T follicular helper cell (primary cell): ENCODE measurements around the gene PLXNB2.
A peak's percentile ranks its signal among the peaks of the same experiment; 100 is the strongest.
"Not testable (repeated sequence)": the region's sequence is repeated elsewhere in the genome, so short reads cannot be mapped to it uniquely, and the experiment has no call there.

ENCODE experiments used
- DNase-seq: peaks from one replicate; pipeline ENCODE4 v3.0.0-alpha.2; 2020; ENCODE audit warnings: low read depth

PLXNB2 gene

GRCh38 chr22:50278956-50279619, 28.4 kb downstream of the PLXNB2 start:
- no peak for DNase-seq

DNA sequence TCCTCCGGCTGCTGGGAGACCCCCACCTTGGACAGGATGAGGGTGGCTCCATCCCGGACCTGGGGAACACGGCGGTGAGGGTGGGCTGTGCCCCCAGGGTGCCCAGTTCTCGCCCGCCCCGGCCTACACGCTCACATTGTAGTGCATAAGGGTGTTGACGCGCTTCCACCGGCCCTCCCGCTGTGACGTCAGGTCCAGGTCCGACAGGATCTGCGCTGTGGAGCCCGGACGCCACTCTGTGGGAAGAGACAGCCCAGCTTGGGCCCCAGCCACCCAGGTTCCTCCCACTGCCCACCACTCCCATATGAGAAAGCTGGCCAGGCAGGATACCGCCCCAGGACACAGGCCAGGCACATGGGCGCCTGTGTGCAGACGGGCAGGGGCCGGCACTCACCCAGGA, 29.0 kb downstream of the PLXNB2 start:
- no peak for DNase-seq

GRCh38 chr22:50277761-50278160, 29.7 kb downstream of the PLXNB2 start:
- no peak for DNase-seq

DNA sequence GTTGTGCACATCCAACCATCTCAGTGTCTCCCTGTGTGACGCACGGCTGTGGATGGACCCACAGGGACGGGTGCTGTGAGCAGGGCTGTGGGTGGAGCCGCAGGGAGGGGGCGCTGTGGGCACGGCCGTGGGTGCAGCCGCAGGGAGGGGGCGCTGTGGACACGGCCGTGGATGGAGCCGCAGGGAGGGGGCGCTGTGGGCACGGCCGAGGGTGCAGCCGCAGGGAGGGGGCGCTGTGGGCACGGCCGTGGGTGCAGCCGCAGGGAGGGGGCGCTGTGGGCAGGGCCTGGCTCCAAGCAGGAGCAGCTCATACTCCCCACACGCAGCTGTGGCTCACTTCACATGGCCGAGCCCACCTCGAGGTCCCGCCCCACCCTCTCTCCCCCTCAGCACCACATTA, 31.3 kb downstream of the PLXNB2 start:
- DNase-seq = no peak

GRCh38 chr22:50275181-50276055, 32.0 kb downstream of the PLXNB2 start:
- DNase-seq = no peak

DNA sequence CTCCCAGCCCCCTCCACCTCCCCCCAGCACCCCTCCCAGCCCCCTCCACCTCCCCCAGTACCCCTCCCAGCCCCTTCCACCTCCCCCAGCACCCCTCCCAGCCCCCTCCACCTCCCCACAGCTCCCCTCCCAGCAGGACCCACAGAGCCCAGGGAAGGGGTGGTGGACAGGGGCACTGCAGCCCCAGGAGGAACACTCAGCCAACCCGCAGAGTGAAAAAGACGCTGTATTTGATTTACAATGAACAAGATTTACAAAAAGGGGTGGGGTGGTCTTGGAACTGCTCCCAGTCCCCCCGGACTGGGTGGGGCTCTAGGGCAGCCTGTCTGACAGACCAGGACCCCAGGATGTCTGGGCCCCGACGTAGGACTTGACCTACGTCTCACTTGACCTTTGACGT, 32.7 kb downstream of the PLXNB2 start:
- DNase-seq = no peak

DNA sequence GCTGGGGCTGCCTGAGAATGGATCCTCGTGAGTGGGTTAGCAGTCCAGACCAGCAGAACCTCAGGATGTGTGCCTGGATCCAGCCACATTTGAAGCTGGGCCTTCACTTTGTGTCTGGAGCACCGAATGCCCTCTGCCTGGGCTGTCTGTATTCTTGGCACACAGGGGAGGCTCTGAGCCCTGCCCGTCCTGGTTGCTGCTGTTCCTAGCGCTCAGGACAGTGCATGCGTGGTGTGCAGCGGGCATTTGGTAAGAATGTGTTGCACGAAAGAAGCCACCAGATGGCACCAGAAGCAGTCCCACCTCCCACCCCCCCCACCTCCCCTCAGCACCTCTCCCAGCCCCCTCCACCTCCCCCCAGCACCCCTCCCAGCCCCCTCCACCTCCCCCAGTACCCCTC, 33.1 kb downstream of the PLXNB2 start:
- DNase-seq = peak; percentile 22

DNA sequence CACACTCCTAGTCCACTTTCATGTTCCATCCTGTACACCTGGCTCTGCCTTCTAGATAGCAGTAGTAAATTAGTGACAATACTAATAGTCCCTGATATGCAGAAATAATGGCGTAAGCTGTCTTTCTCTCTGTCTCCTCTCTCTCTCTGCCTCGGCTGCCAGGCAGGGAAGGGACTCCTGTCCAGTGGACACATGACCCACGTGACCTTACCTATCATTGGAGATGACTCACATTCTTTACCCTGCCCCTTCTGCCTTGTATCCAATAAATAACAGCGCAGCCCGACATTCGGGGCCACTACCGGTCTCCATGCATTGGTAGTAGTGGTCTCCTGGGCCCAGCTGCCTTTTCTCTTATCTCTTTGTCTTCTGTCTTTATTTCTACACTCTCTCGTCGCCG, 33.7 kb downstream of the PLXNB2 start:
- not testable (repeated sequence) for DNase-seq

DNA sequence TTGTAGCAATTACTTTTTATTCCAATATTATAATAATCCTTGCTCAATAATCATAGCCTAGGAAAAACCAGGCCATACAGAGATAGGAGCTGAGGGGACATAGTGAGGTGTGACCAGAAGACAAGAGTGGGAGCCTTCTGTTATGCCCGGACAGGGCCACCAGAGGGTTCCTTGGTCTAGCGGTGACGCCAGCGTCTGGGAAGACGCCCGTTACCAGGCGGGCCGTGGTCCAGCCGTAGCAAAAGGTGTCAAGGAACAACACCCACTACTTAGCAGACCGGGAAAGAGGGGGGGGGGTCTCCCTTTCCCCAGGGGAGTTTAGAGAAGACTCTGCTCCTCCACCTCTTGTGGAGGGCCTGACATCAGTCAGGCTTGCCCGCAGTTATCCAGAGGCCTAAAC, 34.1 kb downstream of the PLXNB2 start:
- DNase-seq = not testable (repeated sequence)

DNA sequence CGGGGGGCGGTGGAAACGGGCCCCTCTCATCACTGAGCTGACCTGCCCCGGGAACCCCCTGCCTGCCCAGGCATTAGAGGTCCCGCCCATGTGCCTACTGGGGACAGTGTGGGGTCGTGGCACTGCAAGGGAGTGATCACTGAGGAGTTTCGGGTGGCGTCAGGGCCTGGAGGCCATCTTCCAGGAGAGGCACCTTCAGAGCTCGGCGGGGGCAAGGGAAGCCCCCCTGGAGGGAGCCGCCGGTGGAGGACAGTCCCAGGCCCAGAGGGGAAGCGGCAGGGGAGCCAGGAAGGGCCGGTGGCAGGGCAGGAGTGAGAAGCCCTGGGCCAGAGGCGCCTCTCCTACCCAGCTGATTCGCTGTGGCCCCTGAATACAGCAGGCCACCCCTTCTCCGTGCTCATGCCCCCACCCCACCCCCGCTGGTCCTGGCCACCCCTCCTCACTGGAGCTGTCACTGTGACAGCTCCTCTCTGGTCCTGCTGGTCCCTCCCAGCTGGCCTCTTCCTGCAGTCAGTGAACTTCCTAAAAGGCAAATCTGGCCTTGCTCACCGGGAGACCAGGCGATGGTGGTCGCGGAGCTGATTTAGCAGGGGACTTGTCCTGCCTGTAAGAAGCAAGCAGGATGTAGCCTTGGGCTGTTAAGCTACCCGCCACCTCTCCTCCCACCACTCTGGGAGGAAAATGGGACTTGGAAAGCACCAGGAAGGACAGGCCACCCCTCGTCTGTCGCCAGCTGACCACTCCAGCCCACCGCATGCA, 35.2 kb downstream of the PLXNB2 start:
- DNase-seq = no peak

DNA sequence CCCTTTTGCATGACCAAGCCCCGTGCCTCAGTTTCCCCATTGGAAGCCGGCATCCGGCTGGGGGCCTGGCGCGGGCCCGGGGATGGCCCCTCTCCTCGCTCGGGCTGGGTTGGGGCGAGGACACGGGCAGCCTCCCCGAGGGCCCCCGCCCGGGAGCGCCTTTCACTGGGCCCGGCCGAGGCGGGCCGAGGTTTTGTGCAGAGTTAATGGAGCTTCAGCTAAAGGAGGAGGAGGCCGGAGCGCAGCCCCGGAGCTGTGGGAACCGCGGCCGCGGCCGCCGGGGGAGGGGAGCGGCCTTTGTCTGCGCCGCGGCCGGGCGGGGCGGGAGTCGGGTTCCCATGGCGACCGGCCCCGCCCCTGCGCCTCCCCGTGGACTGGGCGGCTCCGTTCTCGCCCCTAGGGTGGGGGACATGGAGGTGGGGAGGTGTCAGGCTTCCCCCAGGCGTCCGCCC, 35.9 kb downstream of the PLXNB2 start:
- DNase-seq = peak; percentile 37

DNA sequence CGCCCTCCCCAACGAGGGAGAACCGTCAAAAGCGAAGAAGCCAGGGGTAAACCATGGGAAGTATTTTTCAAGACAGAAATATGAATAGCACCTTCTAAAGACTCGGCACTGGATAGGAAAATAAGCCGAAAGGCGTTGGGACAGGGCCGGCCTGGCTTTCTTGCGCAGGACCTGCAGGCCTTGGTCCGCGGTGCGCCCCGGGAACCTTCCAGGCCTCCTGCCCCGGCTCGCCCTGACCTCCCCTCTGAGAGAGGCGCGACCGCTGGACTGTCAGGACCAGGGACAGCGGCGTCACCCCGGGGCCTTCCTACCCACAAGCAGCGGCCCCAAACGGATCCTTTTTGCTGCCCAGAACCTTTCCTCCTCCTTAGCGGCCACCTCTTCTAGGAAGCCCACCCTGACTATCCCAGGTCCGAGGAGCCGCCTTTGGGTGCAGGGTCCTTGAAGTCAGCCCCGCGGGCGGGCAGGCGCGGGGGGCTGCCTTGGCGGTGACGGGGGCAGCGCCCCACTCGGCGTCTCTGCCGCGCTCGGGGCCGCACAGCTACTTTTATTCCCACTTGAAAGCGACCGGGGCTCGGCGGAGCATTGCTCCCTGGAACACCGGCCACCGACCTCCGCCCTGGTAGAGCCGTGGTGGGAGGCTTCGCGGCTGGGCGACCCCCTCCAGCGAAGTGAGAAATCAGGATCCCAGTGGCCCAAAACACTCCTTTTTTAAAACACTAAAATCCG, 36.6 kb downstream of the PLXNB2 start:
- peak; percentile 55 for DNase-seq

GRCh38 chr22:50269970-50270665, 37.3 kb downstream of the PLXNB2 start, which contains the start of gene MAPK11:
Gene MAPK11 (minus strand): TSS chr22:50270380. CDS start chr22:50270292, 88 bp downstream.
- DNase-seq = peak; percentile 52

DNA sequence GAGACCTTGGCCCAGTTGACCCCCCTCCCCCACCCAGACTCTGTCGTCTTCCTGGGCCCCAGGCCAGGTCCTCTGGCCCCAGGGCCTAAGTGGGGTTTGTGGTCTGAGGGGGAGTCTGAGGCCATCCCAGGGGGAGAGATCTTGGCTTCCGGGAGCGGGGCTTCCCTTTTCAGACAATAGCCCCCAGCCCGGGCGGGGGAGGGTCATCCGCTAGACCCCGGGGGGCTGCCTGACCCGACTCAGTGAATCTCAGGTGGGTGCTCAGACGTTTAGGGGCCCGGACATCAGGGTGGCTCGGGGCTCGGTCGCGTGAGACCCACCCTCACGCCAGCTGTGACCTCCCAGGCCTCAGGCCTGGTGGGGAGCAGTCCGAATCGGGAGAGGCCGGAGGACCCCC, 37.9 kb downstream of the PLXNB2 start:
- DNase-seq = no peak

DNA sequence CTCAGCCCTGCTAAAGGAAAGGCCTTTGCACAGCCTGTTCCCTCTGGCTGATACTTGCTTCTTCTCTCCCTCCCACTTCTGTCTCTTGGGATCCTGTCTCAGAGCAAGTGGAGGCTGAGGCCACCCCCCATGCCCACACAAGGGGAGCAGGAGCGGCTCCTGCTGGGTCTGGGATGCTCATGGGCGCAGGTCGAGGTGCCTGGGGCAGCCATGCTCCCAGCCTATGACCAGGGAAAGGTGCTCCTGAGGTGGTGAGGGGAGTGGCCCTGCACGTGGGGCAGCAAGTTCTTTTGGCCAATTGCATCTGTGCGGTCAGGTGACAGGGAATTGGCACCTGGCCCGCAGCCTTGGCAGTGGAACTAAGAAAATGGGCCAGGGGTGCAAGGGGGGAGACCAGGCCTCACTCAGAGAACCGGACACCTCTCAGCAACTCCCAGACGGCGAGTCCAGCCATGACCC, 38.8 kb downstream of the PLXNB2 start:
- no peak for DNase-seq

- peak; percentile 40 for DNase-seq
Observed at GRCh38 chr22:50267591-50268390, 39.7 kb downstream of the PLXNB2 start.

DNA sequence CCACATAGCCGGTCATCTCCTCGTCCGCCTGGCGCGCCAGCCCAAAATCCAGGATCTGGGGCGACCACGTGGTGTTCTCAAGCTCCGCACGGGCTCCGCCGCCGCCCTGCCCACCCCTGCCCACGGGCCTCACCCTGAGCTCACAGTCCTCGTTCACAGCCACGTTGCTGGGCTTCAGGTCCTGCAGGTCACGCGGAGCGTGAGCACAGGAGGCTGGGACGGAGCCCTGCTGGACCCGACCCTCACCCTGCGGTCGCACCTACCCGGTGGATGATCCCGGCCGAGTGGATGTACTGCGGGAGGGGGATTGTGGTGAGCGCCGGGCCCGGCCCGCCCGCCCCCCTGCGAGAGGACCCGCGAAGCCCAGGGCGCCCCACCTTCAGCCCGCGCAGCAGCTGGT, 40.5 kb downstream of the PLXNB2 start:
- no peak for DNase-seq

- no peak for DNase-seq
Observed at GRCh38 chr22:50264946-50265669, 42.3 kb downstream of the PLXNB2 start.

DNA sequence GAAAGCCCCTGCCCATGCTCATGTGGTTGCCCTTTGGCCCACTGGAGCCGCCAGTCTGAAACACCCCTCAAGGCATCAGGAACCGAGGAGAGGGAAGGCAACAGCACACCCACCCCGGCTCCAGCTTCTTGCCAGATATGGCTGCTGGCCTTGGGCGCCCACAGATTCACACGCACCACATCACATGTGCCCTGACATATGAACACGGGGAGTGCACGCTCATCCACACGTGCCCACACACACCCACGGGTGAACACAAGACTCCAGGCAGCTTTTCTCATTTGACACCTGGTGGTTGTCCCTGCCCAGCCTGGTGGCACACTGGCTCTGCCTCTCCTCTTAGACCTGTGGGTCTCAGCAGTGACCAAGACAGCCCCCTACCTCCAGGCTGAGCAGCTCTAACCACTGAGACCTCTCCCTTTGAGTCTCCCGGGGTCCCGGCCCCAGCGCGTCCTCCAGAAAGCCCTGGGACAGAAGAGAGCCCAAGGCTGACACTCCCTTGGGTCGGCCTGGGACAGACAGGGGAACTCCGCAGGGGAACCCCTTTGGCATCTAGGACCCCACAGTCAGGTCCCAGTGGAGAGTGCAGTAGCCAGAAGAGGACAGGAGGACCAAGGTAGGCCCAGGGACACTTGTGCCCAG, 43.2 kb downstream of the PLXNB2 start:
- no peak for DNase-seq
